ENCODE results near the gene SERINC5.

- TF ChIP-seq POLR2AphosphoS5 (IDR thresholded peaks at IDR 0.05; ENCODE audit: borderline replicate concordance, low read depth, low read length) = no peak
- TF ChIP-seq EZH2 (IDR thresholded peaks at IDR 0.05) = no peak
Measured at GRCh38 chr5:80191991-80192398, 63.9 kb downstream of the SERINC5 start.
